ENCODE data around the gene PTTG1IP2.

Gene PTTG1IP2

DNA sequence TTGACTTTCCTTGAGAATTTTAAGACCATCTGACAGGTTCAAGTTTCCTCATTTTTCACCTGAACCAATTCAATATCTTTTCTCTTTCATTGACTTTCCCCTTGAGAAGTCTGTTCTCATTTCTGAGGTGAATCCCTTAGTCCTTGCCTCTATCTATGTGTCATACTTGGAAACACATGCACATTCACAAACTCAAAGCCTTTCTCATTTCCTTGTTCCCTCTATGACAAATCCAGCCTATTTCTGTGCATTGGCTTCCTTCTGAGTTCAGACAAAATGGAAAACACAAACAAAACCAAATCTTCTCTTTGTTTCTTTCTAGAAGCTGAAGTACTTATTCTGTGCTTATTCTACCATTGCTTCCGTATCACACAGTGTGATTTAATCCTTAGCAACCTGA, 13.8 kb downstream of the PTTG1IP2 start:
- no peak for DNase-seq (ENCODE audit: low read depth)

DNA sequence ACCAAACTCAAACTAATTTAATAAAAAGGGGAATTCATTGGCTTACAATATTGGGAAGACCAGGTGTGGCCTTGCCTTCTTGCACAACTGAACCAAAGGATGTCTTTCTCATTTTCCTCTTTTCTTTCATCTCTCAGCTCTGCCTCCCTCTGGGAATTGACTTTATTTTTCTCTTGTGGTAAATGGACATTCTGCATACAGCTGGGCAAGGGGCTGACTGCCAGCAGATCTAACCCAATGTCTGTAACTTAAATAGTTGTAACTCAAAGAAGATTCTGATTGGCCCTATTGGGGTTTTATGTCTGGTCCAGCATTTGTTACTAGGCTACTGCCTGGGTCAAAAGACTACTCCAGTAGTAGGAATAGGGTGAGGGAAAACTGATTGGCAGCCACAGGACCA, 15.3 kb downstream of the PTTG1IP2 start:
- DNase-seq (ENCODE audit: low read depth): no peak

DNA sequence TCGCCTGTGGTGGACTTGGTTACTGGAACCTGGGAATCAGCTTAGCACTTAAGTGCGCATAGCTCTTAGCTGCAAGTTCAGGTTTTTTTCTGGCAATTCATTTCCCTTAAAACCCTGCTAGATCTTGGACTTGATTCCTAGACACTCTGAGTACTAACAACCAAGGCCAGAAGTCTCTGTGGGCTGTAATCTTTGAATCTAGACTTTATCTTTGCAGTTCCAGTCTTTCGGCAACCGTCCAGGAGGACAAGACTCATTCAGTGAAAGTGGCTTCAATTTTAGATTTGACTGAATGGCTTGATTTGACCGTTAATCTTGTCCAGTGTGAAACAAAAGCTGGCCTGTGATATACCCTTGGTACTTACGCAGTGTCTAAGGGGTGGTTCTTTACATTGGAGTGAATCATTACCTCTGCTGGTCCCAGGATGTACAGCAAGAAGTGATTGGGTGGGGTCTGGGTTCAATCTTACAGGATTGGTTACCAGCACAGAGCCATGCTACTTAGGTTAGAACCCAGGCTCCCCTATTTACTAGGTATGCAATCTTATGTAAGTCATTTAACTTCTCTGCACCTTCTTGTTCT, 16.4 kb downstream of the PTTG1IP2 start:
- DNase-seq (ENCODE audit: low read depth): no peak

DNA sequence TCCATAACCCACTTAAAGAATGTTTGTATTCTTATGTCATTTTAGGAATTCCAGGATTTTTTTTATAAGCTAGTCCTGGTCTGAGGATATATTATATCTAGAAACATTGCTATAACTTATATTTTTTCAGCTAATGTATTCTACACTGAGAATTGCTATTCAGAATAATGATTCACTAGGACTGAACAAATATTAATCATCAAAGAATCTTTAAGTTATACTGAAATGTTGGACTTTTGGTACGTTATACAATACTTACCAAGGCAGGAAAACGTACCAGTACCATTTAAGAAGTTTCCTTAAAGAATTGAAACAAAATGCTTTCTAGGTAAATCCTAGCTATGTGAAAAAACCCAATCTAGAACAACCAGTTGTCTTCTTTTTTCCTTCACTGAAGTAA, 18.4 kb downstream of the PTTG1IP2 start:
- no peak for DNase-seq (ENCODE audit: low read depth)

DNA sequence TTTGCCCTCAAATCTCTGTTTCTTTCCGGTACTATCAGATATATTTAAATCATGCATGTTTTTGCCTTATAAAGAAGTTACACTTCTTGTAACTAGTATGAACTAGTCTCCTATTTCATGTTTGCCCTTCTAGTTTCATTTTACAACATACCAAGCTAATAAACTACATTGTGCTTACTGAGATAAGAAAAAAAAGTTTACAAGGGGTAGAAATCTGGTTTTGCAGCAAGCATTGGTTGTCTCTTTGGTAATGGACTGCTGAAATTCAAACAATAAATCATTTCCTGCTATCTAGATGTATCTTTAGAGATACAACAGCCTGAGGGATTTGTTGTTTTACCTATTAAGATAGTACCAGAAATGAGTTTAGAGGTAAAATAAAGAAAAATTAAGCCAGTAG, 18.8 kb downstream of the PTTG1IP2 start:
- no peak for DNase-seq (ENCODE audit: low read depth)

DNA sequence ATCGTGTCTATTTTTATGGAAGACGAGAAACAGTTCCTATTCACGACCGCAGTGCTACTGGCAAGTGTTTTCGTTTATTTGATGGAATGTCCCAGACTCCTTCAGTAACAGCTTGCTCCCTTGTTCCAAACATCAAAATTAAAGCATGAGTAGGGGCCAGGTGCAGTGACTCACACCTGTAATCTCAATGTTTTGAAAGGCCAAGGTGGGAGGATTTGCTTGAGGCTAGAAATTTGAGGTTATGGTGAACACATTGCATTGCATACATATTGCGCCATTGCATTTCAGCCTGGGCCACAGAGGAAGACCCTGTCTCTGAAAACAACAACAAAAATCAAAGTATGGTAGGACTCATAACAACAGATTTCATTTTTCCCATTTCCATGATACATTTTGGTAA, 22.8 kb downstream of the PTTG1IP2 start:
- DNase-seq (ENCODE audit: low read depth): no peak

DNA sequence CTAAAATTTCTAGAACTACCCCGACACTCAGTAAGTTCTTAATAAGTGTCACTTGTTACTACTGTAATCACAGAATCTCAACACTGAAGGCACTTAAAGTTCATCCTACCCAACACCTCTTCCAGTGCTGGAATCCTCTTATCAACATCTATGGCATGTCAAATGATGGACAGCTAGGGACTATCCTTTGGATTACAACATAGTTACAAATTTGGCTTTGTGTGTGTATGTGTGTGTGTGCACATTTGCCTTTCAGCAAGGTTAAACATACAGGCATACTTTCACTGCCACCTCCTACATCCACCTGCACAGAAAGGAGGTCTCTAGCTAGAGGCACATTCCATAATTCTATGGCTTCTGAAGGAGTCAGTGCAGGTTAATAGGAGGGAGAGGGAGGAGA, 25.8 kb downstream of the PTTG1IP2 start:
- no peak for DNase-seq (ENCODE audit: low read depth)

DNA sequence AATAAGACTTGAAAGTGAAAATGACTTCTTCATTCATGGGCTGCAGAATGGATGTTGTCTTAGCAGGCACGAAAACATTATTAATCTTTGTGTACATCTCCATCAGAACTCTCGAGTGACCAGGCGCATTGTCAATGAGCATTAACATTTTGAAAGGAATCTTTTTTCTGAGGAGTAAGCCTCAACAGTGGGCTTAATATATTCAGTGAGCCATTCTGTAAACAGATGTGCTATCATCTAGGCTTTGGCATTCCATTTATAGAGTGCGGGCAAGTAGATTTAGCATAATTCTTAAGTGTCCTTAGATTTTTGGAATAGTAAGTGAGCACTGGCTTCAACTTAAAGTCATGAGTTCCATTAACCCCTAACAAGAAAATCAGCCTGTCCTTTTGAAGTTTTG, 33.1 kb downstream of the PTTG1IP2 start:
- DNase-seq (ENCODE audit: low read depth): no peak

DNA sequence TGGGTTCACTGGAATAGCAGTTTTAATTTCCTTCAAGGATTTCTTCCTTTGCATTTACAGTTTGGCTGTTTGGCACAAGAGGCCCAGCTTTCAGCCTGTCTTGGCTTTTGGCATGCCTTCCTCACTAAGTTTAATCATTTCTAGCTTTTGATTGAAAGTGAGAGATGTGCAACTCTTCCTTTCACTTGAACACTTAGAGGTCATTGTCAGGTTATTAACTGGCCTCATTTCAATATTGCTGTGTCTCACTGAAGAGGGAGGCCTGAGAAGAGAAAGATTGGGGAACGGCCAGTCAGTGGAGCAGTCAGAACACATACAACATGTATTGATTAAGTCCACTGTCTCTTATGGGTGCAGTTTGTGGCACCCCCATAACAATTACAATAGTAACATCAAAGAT, 33.9 kb downstream of the PTTG1IP2 start:
- no peak for DNase-seq (ENCODE audit: low read depth)

DNA sequence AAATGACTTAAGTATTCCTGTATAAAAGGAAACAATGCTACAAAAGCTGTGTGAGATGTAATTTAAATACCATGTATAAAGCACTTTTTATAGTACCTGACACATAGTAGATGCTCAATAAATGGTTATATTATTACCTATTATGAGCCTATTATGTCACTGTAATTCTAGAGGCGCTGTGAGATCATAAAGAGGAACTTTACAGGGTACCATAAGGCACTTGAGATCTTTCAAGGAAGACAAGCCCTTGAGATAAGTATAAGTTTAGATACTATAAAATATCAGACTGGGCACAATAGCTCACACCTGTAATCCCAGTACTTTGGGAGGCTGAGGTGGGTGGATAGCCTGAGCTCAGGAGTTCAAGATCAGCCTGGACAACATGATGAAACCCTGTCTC, 38.3 kb downstream of the PTTG1IP2 start:
- no peak for DNase-seq (ENCODE audit: low read depth)

DNA sequence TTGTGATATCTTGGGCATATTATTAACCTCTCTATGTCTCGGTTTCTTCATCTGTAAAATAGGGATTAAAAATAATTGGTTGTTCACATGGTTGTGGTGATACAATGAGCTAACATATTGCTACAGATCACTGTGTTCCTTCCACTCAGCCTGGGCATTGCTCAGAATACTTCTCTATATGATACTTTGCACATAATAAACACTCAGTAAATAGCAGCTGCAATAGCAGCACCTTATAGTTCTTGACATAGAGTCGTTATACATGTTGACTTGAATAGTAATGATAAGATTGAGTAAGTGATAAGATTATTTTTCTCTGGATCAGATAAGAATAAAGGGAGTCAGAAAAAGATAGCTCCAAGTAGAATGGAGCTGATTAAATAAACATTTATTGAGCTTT, 42.3 kb downstream of the PTTG1IP2 start:
- no peak for DNase-seq (ENCODE audit: low read depth)

DNA sequence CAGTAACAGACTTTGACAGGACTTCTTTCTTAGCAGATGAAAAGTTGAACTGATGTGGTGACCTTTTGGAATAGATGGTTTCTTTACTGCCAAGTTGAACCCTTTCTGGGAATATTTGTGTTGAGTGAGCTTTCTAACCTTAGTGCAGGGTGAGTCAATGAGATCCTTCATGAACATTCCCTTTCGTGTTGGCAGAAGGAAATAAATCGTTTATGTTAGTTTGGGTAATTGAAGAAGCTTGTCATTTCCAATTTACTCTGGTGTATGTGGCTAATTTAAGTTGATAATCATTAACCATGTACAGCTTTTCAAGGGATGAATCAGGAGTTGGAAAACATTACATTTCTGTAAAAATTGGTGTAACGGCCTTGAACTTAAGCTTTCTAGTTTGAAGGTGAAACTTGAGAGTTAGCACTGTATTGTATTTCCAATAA, 43.4 kb downstream of the PTTG1IP2 start:
- DNase-seq (ENCODE audit: low read depth): no peak

DNA sequence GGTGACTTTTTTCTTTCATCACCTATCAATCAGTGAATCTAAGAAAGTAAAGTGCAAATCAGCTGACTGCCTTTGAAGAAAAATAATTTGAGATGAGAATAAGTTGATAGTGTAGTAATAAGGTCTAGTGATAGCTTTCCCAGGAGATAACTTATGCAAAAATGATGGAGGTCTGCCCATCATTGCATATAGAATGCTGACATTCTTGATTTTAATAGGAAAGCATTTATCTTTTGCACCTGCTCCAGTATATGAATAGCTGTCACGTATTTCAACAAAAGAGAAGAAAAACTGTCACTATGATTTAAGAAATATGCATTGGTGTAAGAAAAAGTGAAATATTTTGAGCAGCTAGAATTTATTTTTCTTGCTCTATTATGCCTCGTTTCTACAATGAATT, 46.8 kb downstream of the PTTG1IP2 start:
- no peak for DNase-seq (ENCODE audit: low read depth)

DNA sequence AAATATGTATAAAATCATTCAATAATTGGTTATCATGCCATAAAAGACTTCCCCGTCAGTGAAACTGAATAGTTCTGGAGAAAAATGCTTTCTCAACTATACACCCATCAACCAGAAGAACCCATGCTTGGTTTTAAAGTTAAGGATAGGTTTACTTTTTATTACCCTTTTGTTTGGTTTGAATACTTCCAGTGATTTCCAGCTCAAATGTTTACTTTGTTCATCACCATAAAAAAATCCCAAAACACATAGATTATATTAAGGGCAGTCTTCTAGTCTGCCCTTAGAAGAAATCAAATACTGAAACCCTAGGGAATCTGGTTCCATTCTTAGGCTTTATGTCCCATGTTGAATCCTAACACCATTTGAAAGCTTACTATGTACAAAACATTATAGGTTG, 49.2 kb downstream of the PTTG1IP2 start:
- no peak for DNase-seq (ENCODE audit: low read depth)

DNA sequence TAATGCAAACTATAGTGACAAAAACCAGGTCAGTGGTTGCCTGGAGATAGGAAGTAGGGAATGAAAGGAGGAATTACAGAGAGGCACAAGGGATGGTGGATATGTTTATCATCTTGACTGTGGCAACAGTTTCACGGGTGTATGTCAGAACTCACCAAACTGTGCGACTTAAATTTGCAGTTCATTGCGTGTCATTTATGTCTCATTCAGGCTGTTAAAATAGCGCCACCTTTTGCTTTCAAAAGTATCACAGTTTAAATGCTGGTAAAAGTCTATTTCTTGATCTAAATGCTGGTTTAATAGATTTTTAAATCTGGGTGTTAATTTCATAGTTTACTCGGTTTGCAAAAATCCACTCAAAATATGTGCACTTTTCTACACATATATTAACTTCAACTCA, 51.0 kb downstream of the PTTG1IP2 start:
- DNase-seq (ENCODE audit: low read depth): no peak

DNA sequence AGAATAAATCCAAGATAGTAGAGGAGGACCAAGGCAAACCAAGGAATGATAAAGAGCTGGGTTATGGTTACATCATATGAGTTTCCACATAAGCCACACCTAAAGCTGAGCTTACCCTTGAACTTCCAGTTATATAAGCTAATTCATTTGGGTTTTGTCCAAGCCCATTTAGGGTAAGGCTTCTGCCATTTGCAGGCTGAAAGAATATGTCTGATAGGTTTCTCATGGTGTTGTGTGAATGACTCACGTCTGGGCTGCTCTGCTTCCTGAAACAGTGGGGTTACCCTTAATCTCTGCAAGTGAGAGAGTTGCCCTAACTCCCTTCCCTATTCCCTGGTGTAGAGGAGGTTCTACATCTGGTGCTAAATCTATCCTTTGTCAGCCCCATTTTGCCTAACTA, 60.8 kb downstream of the PTTG1IP2 start:
- DNase-seq (ENCODE audit: low read depth): no peak

DNA sequence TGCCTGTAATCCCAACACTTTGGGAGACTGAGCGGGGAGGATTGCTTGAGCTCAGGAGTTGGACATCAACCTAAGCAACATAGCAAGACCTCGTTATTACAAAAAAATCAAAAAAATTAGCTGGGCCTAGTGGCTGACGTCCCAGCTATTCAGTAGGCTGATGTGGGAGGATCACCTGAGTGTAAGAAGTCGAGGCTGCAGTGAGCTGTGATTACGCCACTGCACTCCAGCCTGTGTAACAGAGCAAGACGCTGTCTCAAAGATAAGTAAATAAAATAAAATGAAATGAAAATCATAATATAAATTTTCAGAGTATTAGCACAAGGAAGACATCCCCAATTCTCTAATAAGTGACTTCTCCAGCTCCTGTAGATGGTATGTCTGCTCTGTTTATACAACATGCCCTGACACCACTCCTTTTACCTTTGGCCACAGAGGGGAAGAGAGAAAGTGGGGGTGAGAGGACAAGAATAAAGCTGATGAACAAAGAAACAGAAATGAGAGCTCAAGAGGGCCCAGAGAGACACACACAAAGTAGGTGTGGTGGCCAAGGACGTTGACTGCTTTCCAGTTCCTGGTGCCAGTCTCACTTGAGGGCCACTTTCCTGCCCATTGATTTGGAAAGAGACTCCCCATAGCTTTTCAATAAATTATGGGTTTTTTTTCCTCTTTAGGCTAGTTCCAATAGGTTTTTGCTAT, 62.9 kb downstream of the PTTG1IP2 start:
- DNase-seq (ENCODE audit: low read depth): no peak

DNA sequence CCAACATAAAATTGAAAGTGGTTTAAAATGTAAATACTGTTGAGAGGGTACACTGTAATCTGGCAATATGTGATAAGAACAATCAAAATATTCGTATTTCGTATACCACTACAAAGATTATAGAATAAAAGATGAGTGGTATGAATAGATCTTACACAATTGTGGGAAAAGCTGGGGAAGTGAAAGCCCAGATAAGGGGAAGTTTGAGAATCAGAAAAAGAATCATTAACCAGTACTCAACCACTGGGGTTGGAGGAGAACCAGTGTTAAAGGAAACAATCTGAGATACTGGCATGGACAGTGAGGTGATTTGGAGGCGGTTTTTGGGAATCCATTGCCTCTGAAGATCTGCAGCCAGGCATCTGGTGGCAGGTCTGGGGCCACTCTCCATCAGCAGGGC, 67.0 kb downstream of the PTTG1IP2 start:
- no peak for DNase-seq (ENCODE audit: low read depth)

DNA sequence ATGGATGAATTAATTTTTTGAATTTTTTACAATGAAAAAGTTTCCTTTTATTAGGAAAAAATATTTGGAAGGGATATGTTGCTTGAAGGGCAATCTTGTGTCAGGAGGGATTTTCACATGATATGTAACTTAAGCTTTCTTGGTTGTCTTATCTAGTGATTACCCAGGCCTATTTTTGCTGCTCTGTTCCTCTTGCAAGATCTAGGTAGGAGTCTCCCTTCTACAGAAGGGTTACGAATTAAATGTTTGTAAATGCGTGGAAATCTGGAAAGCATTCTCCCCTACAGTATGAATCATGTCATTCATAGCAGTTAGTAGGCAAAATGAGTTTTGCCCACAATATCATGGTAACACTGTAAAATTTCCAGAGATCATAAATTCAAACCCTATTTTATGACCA, 69.0 kb downstream of the PTTG1IP2 start:
- no peak for DNase-seq (ENCODE audit: low read depth)

DNA sequence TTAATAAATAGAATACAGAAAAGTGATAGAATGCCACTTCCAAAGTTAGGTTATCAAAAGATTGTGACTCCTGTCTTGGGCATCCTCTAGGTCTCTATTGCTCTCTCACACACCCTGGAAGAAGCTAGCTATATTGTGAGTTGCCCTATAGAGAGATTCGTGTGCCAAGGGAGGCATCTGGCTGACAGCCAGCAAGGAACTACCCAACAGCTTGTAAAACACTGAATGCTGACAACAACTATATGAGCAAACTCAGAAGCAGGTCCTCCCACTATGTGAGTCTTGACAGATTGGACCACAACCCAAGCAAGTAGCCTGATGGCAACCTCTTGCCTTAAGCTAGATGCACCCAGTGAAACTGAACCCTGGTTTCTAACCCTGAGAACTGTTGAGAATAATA, 71.0 kb downstream of the PTTG1IP2 start:
- no peak for DNase-seq (ENCODE audit: low read depth)

DNA sequence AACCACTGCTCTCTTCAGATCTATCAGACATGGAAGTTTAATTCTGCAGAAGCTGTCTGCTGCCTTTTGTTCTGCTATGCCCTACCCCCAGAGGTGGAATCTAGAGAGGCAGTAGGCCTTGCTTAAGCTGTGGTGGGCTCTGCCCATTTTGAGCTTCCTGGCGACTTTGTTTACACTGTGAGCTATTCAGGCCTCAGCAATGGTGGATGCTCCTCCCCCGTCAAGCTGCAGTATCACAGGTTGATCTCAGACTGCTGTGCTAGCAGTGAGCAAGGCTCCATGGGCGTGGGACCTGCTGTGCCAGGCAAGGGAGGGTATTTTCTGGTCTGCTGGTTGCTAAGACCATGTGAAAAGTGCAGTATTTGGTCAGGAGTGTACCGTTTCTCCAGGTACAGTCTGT, 81.6 kb downstream of the PTTG1IP2 start:
- no peak for DNase-seq (ENCODE audit: low read depth)

DNA sequence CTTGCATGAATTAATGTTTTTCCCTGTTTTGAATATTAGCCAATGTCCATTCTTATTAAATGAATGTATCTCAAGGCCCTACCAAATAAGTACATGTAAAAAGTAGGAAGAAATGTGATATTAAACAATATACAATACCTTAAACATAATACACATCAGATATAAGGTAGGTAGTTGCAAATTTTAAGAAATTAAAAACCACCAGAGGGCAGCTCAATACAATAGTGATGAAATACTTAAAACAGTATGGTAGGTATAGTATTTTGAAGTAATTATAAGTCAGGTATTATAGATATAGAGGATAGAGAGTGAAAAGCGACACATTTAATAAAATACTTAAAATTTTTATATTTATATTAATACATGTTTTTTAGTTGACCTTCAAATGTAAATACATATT, 83.1 kb downstream of the PTTG1IP2 start:
- DNase-seq (ENCODE audit: low read depth): no peak

DNA sequence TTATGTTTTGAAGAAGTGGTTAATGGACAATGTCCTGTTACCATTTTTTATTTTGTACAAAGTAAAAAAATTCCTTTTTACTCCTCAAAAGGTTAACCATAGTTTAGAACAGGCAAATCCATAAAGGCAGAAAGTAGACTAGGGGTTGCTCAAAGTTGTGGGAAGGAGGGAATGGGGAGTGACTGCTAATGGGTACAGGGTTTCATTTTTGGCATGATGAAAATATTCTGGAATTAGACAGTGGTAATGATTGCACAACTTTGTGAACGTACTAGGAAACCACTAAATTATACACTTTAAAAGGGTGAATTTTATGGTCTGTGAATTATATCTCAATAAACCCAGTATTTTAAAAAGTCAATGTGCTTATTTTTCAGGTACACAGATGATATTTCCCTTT, 91.3 kb downstream of the PTTG1IP2 start:
- no peak for DNase-seq (ENCODE audit: low read depth)
